ENCODE data around the gene RMC1. TPM values are rescaled to one million over a fixed set of nuclear protein-coding genes. Genes with fewer than 3 reads are reported as not detected.

RMC1 gene
- total and polyA plus RNA-seq, 3 donors from 2014 or later: 33.5 to 51.5 (median 44.2) TPM

DNA sequence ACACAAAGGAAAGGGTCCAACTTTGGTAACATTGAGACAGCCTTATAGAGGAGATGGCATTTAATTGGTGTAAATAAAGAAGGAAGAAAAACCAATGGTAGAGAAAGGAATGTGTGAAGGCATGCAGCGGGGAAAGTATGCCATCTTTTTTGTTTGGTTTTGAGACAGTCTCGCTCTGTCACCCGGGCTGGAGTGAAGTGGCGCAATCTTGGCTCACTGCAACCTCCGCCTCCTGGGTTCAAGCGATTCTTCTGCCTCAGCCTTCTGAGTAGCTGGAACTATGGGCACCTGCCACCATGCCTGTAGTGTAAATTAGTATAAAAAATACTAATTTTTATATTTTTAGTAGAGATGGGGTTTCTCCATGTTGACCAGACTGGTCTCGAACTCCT is 43.8 kb upstream of the RMC1 start:
- no peak for TF ChIP-seq POLR2A (IDR thresholded peaks at IDR 0.05)
- TF ChIP-seq, protein P1, sequence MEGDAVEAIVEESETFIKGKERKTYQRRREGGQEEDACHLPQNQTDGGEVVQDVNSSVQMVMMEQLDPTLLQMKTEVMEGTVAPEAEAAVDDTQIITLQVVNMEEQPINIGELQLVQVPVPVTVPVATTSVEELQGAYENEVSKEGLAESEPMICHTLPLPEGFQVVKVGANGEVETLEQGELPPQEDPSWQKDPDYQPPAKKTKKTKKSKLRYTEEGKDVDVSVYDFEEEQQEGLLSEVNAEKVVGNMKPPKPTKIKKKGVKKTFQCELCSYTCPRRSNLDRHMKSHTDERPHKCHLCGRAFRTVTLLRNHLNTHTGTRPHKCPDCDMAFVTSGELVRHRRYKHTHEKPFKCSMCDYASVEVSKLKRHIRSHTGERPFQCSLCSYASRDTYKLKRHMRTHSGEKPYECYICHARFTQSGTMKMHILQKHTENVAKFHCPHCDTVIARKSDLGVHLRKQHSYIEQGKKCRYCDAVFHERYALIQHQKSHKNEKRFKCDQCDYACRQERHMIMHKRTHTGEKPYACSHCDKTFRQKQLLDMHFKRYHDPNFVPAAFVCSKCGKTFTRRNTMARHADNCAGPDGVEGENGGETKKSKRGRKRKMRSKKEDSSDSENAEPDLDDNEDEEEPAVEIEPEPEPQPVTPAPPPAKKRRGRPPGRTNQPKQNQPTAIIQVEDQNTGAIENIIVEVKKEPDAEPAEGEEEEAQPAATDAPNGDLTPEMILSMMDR (IDR thresholded peaks at IDR 0.05): no peak
- intact Hi-C loops (cut with DNase I; ENCODE audit: low total_unique reads): no loop called here
- no peak overlapping the region for H3K27ac ChIP-seq
- no peaks in the 10 kb centered on the region for H3K27me3 ChIP-seq
- H3K9me3 ChIP-seq: no peaks in the 10 kb centered on the region
- H3K36me3 ChIP-seq (ENCODE audit: low read depth, missing control alignments): no peaks in the 10 kb centered on the region
- DNase-seq: no peak
- 94 to 95% methylated on average over 7 of the region's 7 CpGs for WGBS, 2 donors
- no peak overlapping the region for H3K4me3 ChIP-seq
- peaks cover 6% of the 10 kb centered on the region for H3K4me1 ChIP-seq

DNA sequence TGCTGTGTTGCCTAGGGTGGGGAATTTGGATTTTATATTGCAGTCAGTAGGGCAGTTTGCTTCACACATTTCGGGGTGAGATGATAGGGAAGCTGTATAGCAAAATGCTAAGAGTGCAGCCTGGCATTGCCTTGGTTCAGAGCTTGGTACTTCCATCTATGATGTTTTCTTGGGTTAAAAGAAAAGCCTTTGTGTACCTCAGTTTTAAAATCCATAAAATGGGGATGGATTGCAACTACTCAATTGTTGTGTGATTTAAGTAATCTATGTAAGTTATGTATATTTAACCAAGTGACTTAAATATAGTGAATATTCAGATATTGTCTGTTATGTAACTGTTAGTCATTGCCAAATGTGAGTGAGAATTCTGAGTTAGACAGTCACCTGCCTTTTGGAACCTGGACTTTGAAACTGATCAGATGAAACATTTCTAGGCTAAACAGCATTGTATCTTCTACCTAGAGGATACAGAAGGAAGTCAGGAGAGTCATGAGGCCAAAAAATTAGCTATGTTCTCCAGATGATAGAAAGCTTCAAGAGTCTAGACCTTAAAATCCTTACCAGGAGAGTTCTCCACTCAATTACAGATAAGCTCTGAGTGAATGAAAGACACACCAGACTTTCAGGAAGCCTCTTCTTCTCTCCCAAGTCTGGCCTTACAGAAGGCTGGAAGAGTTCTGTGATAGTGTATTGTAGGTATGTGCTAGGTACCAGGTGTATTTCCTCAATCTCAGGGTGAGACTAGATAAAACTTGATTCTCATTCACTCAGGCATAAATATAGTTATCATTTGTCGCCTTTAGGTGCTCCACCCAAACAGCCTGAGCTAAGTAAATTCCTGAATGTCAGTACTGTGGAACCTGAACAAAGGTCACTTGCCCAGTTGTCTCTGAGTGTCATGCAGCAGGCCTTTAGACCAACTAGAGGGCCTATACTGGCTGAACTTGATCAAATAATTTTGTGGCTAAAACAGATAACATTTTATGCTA is 42.7 kb upstream of the RMC1 start:
- intact Hi-C loops (cut with DNase I; ENCODE audit: low total_unique reads): no loop called here
- Histone ChIP-seq H3K4me1 (peaks cover 3% of the 10 kb centered on the region), H3K27ac (no peak overlapping the region), H3K27me3 (no peaks in the 10 kb centered on the region), H3K9me3 (no peaks in the 10 kb centered on the region), H3K36me3 (ENCODE audit: low read depth, missing control alignments) (no peaks in the 10 kb centered on the region), H3K4me3 (no peak overlapping the region)
- WGBS, 2 donors: 97 to 98% methylated on average over 2 of the region's 2 CpGs
- no peak for DNase-seq
- TF ChIP-seq, protein P1 (IDR thresholded peaks at IDR 0.05): no peak
- TF ChIP-seq POLR2A (IDR thresholded peaks at IDR 0.05): no peak

DNA sequence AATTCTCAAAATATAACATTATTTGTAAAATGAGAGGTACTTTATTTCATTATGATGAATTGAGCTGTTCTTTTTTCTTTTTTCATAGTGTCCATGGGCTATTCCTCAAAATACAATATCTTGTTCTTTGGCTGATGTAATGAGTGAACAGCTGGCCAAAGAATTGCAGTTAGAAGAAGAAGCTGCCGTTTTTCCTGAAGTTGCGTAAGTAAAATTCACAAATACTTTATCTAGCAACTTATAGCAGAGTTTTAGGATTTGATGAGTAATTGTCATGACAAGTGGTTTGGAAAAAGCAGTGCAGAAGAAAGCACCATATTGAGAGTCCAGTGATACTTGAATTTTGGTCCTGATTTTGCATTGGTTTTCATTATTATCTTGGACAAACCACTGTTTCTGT is 40.4 kb upstream of the RMC1 start:
- TF ChIP-seq, protein P1 (IDR thresholded peaks at IDR 0.05): no peak
- Histone ChIP-seq H3K36me3 (ENCODE audit: low read depth, missing control alignments) (no peaks in the 10 kb centered on the region), H3K9me3 (no peaks in the 10 kb centered on the region), H3K4me3 (no peak overlapping the region), H3K27ac (no peak overlapping the region), H3K27me3 (no peaks in the 10 kb centered on the region), H3K4me1 (no peaks in the 10 kb centered on the region)
- DNase-seq: no peak
- intact Hi-C loops (cut with DNase I; ENCODE audit: low total_unique reads): no loop called here
- WGBS, 2 donors: 76 to 87% methylated on average over 2 of the region's 2 CpGs

DNA sequence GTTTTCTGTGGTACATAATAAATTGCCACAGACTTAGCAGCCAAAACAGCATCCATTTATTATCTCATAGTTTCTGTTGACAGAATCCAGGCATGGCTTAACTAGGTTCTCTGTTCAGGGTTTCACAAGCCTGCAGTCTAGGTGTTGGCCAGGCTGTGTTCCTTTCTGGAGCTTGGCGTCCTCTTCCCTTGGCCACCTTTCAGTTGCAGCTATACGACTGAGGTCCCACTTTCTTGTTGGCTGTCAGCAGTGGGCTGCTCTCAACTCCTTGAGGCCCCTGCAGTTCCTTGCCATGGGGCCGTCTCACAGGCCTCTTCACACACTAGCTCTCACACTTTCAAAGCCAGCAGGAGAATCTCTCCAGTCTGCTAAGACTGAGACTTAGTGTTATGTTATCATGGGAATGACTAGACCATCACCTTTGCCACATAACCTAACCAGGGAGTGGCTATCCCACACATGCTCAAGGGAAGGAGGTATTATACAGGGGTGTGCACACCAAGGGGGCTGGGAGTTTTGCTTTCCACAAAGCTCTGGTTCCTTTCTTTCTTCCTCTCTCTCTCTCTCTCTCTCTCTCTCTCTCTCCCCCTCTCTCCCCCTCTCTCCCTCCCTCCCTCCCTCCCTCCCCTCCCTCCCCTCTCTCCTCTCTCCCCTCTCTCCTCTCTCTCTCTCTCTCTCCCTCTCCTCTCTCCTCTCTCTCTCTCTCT is 34.4 kb upstream of the RMC1 start:
- Histone ChIP-seq H3K4me1 (no peaks in the 10 kb centered on the region), H3K4me3 (no peak overlapping the region), H3K36me3 (ENCODE audit: low read depth, missing control alignments) (no peaks in the 10 kb centered on the region), H3K27me3 (no peaks in the 10 kb centered on the region), H3K27ac (no peak overlapping the region), H3K9me3 (no peaks in the 10 kb centered on the region)
- intact Hi-C loops (cut with DNase I; ENCODE audit: low total_unique reads): no loop called here
- WGBS, 2 donors: 63 to 80% methylated on average over 3 of the region's 3 CpGs
- no peak for DNase-seq
- no peak for TF ChIP-seq POLR2A (IDR thresholded peaks at IDR 0.05)
- TF ChIP-seq, protein P1 (IDR thresholded peaks at IDR 0.05): no peak

Data from testis (tissue), 3 donors.